Neural cell (in vitro differentiated cells): Measurements from ENCODE around the gene LRBA. TPM values are rescaled to one million over a fixed set of nuclear protein-coding genes. Genes with fewer than 3 reads are reported as not detected.

Experiments
- H2AFZ ChIP-seq: fragments of 200-600, 300-800 bp; sonication (generic), shearing (Covaris generic); 2 replicates; pipeline ENCODE4 v1.6.0; 2014; ENCODE audit warnings: low read depth, mild to moderate bottlenecking, antibody characterized with exemption, low read length, moderate library complexity
- H3F3A ChIP-seq: fragments of 200-600 bp; shearing (Covaris generic); 2 replicates; pipeline ENCODE4 v1.6.1; 2016; ENCODE audit warnings: mild to moderate bottlenecking, moderate library complexity, mixed read lengths, antibody characterized with exemption, low read length; ENCODE audit not compliant: insufficient read depth, poor library complexity, severe bottlenecking
- H3K27ac ChIP-seq: fragments of 200-600, 300-800 bp; sonication (generic), shearing (Covaris generic); 2 replicates; pipeline ENCODE4 v1.5.1; 2014; ENCODE audit warnings: mild to moderate bottlenecking, low read length, moderate library complexity
- H3K27me3 ChIP-seq: fragments of 300-800, 200-600 bp; sonication (generic), shearing (Covaris generic); 2 replicates; pipeline ENCODE4 v1.6.0; 2014; ENCODE audit warnings: mild to moderate bottlenecking, low read depth, low read length, moderate library complexity; ENCODE audit not compliant: insufficient read depth
- H3K36me3 ChIP-seq: fragments of 300-800, 200-600 bp; sonication (generic), shearing (Covaris generic); 2 replicates; pipeline ENCODE4 v1.5.1; 2014; ENCODE audit warnings: mild to moderate bottlenecking, antibody characterized with exemption, low read length, moderate library complexity; ENCODE audit not compliant: insufficient read depth
- H3K4me2 ChIP-seq: fragments of 300-800, 200-600 bp; sonication (generic), shearing (Covaris generic); 2 replicates; pipeline ENCODE4 v1.6.0; 2014; ENCODE audit warnings: mild to moderate bottlenecking, low read length
- H3K4me3 ChIP-seq: fragments of 300-800, 200-600 bp; sonication (generic), shearing (Covaris generic); 2 replicates; pipeline ENCODE4 v1.5.1; 2014; ENCODE audit warnings: mild to moderate bottlenecking, low read length, moderate library complexity
- H3K79me2 ChIP-seq: fragments of 200-600 bp; shearing (Covaris generic); replicated peaks from 2 replicates; pipeline ENCODE4 v1.6.0; 2014; ENCODE audit warnings: mild to moderate bottlenecking, low read length, moderate library complexity; ENCODE audit not compliant: insufficient read depth
- H3K9ac ChIP-seq: fragments of 300-800, 200-600 bp; sonication (generic), shearing (Covaris generic); 2 replicates; pipeline ENCODE4 v1.6.1; 2016; ENCODE audit warnings: mild to moderate bottlenecking, low read length, mixed read lengths
- H3K9me2 ChIP-seq: fragments of 200-600 bp; shearing (Covaris generic); 2 replicates; pipeline ENCODE4 v1.6.1; 2016; ENCODE audit warnings: mild to moderate bottlenecking, low read length, mixed read lengths; ENCODE audit not compliant: insufficient read depth
- H3K9me3 ChIP-seq: fragments of 200-600, 300-800 bp; sonication (generic), shearing (Covaris generic); 2 replicates; pipeline ENCODE4 v1.6.1; 2016; ENCODE audit warnings: mild to moderate bottlenecking, mixed run types, low read length, moderate library complexity, mixed read lengths
- H4K20me1 ChIP-seq: fragments of 200-600 bp; shearing (Covaris generic); 2 replicates; pipeline ENCODE4 v1.6.1; 2016; ENCODE audit warnings: mild to moderate bottlenecking, mixed run types; ENCODE audit not compliant: insufficient read depth
- EP300 ChIP-seq: fragments of 450-650 bp; conservative IDR thresholded peaks from 2 replicates; pipeline ENCODE4 v1.6.1; 2014; ENCODE audit warnings: antibody characterized with exemption, mild to moderate bottlenecking, moderate library complexity; ENCODE audit not compliant: poor library complexity, severe bottlenecking
- EZH2 ChIP-seq: fragments of 200-600, 300-800 bp; shearing (Covaris generic), sonication (generic); IDR thresholded peaks from 2 replicates; pipeline ENCODE4 v1.6.1; 2014; ENCODE audit warnings: antibody characterized with exemption, low read length, borderline replicate concordance, mild to moderate bottlenecking; ENCODE audit not compliant: insufficient read depth, poor library complexity, severe bottlenecking
- MXI1 ChIP-seq: fragments of 450-650 bp; conservative IDR thresholded peaks from 2 replicates; pipeline ENCODE4 v1.6.1; 2014; ENCODE audit warnings: antibody characterized with exemption, mild to moderate bottlenecking; ENCODE audit not compliant: poor library complexity, severe bottlenecking
- POLR2AphosphoS5 ChIP-seq: IDR thresholded peaks from 2 replicates; pipeline ENCODE4 v1.6.1; 2012
- RAD21 ChIP-seq: fragments of 450-650 bp; conservative IDR thresholded peaks from 2 replicates; pipeline ENCODE4 v1.6.1; 2014; ENCODE audit warnings: antibody characterized with exemption, mild to moderate bottlenecking, moderate library complexity
- REST ChIP-seq: IDR thresholded peaks from 2 replicates; pipeline ENCODE4 v1.6.1; 2012; ENCODE audit warnings: borderline replicate concordance
- SMC3 ChIP-seq: fragments of 450-650 bp; conservative IDR thresholded peaks from 2 replicates; pipeline ENCODE4 v1.6.1; 2014; ENCODE audit warnings: antibody characterized with exemption, mild to moderate bottlenecking, moderate library complexity; ENCODE audit not compliant: poor library complexity
- TAF1 ChIP-seq: IDR thresholded peaks from 2 replicates; pipeline ENCODE4 v1.6.1; 2012; ENCODE audit warnings: low read depth
- polyA plus RNA-seq: library from polyadenylated mRNA; depleted of rRNA; stranded (reverse); fragments of >200 nt; gene quantifications from 2 replicates; pipeline ENCODE4 v1.2.3, GENCODE V29; 2014
- TF ChIP-seq, protein P1 (sequence below): fragments of 450-650 bp; IDR thresholded peaks from 2 replicates; pipeline ENCODE4 v1.5.1; 2014; ENCODE audit warnings: antibody characterized with exemption, mild to moderate bottlenecking, moderate library complexity; ENCODE audit not compliant: poor library complexity, severe bottlenecking

LRBA gene
- polyA plus RNA-seq, 1 donor from 2014 or later: 7.1 TPM

DNA sequence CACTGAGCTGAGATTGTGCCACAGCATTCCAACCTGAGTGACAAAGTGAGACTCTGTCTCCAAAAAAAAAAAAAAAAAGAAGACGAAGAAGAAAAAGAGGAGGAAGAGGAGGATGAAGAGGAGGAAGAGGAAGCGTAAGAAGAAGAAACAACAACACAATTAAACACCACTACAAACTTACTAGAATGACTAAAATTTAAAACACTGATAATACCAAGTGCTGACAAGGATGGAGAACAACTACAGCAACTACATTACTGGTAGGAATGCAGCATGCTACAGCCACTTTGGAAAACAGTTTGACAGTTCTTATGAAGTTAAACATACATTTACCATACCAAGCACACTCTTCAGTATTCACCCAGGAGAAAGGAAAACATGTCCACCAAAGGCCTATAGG is 24.1 kb downstream of the LRBA start:
- no peak overlapping the region for H3K4me3 ChIP-seq

DNA sequence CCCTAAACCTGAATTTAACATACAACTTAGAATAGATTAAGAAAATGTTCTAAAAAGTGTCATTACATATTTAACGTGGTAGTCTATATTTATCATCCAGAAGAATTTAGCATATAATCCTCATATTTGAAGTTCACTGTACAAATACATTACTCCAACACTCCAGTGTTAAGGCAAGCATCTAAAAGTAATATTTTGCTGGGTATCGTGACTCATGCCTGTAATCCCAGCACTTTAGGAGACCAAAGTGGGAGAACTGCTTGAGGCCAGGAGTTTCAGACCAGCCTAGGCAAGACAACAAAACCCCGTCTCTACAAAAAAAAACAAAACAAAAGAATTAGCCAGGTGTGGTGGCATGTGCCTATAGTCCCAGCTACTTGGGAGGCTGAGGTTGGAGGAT is 24.8 kb downstream of the LRBA start:
- no peaks in the 10 kb centered on the region for H3K27me3 ChIP-seq
- H4K20me1 ChIP-seq: no peaks in the 10 kb centered on the region
- no peaks in the 10 kb centered on the region for H3K9me2 ChIP-seq
- no peak overlapping the region for H2AFZ ChIP-seq
- H3K9ac ChIP-seq: no peak overlapping the region
- H3F3A ChIP-seq: no peaks in the 10 kb centered on the region
- no peak overlapping the region for H3K4me3 ChIP-seq
- no peak overlapping the region for H3K4me2 ChIP-seq
- H3K79me2 ChIP-seq: no peaks in the 10 kb centered on the region
- TF ChIP-seq SMC3 (no peak), TAF1 (no peak), EZH2 (no peak), RAD21 (no peak), REST (no peak), EP300 (no peak), MXI1 (no peak), POLR2AphosphoS5 (no peak)
- TF ChIP-seq, protein P1, sequence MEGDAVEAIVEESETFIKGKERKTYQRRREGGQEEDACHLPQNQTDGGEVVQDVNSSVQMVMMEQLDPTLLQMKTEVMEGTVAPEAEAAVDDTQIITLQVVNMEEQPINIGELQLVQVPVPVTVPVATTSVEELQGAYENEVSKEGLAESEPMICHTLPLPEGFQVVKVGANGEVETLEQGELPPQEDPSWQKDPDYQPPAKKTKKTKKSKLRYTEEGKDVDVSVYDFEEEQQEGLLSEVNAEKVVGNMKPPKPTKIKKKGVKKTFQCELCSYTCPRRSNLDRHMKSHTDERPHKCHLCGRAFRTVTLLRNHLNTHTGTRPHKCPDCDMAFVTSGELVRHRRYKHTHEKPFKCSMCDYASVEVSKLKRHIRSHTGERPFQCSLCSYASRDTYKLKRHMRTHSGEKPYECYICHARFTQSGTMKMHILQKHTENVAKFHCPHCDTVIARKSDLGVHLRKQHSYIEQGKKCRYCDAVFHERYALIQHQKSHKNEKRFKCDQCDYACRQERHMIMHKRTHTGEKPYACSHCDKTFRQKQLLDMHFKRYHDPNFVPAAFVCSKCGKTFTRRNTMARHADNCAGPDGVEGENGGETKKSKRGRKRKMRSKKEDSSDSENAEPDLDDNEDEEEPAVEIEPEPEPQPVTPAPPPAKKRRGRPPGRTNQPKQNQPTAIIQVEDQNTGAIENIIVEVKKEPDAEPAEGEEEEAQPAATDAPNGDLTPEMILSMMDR: no peak
- H3K36me3 ChIP-seq: no peaks in the 10 kb centered on the region
- H3K9me3 ChIP-seq: no peaks in the 10 kb centered on the region
- no peak overlapping the region for H3K27ac ChIP-seq

More for the DNA sequence above, 24.1 kb downstream of the LRBA start:
- Histone ChIP-seq H3K27me3 (no peaks in the 10 kb centered on the region), H4K20me1 (no peaks in the 10 kb centered on the region), H3K27ac (no peak overlapping the region), H3K9me3 (no peaks in the 10 kb centered on the region), H3K79me2 (no peaks in the 10 kb centered on the region), H3K4me2 (no peak overlapping the region), H3F3A (no peaks in the 10 kb centered on the region), H3K9me2 (no peaks in the 10 kb centered on the region), H3K36me3 (no peaks in the 10 kb centered on the region), H2AFZ (no peak overlapping the region), H3K9ac (no peak overlapping the region)
- TF ChIP-seq SMC3 (no peak), REST (no peak)
